ENCODE measurements around the gene SNCB.
A peak's percentile ranks its signal among the peaks of the same experiment; 100 is the strongest.

The SNCB gene

DNA sequence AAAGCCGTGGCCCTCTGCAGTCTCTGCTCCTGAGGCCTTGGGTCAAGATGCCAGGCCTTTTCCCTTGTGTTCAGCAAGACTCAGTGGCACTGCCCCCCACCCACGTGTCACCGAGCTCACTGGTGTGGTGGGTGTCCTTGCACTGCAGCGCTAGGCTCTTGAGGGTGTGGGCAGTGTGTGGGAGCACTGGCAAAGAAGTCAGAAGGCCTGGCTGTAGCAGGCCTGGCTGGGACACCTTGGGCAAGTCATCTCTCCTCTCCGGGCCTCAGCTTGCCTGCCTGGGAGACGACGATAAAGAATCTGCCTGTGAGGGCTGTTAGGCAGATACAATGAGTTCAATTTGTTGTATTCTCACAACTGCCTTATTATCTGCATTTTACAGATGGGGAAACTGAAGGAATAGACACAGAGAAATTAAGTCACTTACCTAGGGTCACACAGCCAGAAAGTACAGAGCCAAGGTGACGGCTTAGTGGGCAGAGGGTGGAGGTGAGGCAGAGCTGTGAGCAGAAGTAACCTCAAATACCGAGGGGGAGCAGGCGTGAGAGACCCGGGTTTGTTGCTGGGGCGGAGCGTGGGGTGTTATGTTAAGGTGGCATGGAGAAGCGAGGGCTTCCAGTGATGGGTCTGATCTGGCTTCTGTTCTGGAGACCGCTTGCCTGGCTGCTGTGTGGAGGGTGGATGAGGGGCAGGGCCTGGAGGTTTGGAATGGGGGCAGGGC, 18.3 kb upstream of the SNCB start:
- TF ChIP-seq FOXM1 (IDR thresholded peaks at IDR 0.05; ENCODE audit: borderline replicate concordance, low read depth) (no peak), TCF12 (IDR thresholded peaks at IDR 0.05; ENCODE audit: low read depth) (no peak), RAD21 (IDR thresholded peaks at IDR 0.05; ENCODE audit: low read depth) (no peak), YY1 (IDR thresholded peaks at IDR 0.05; ENCODE audit: low read depth) (no peak), EGR1 (IDR thresholded peaks at IDR 0.05) (no peak), ZBTB7A (IDR thresholded peaks at IDR 0.05; ENCODE audit: low read depth) (no peak), EP300 (IDR thresholded peaks at IDR 0.05; ENCODE audit: borderline replicate concordance) (no peak), TEAD4 (IDR thresholded peaks at IDR 0.05) (no peak), TAF1 (IDR thresholded peaks at IDR 0.05; ENCODE audit: low read depth) (no peak), NFIC (IDR thresholded peaks at IDR 0.05) (no peak), CEBPB (IDR thresholded peaks at IDR 0.05) (no peak), CREB1 (IDR thresholded peaks at IDR 0.05; ENCODE audit: low read depth) (no peak)
- TF ChIP-seq, protein P1, sequence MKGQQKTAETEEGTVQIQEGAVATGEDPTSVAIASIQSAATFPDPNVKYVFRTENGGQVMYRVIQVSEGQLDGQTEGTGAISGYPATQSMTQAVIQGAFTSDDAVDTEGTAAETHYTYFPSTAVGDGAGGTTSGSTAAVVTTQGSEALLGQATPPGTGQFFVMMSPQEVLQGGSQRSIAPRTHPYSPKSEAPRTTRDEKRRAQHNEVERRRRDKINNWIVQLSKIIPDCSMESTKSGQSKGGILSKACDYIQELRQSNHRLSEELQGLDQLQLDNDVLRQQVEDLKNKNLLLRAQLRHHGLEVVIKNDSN (IDR thresholded peaks at IDR 0.05), result no peak

DNA sequence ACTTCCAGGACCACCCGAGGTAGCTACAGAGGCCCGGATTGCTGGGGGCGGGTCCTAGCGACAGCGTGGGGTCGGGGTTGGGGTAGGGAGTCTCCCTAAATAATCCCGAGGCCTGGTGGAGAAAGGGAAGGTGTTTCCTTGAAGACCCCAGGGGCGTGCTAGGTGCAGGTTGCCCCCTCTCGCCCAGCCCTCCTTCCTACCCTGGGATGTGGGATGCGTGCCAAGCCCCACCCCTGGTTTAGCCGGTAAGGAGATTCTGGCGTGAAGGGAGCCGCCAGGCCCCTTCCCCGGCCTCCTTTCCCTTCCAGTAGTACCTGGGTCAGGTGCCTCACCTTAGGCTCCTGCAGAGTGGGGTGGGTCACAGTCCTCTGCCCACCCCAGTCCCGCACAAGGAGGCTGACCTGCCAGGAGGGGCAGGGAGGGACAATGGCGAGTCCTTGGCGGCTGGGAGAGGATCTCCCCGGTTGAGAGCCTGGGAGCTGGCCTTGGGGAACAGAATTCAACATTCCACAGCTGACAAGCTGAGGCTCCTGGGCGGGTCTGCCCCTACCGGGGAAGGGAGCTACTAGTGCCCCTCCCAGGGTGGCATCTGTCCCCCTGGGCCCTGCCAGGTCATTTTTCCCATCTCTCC, 17.6 kb upstream of the SNCB start:
- no peak for TF ChIP-seq TCF12 (IDR thresholded peaks at IDR 0.05; ENCODE audit: low read depth)
- TF ChIP-seq, protein P1 (IDR thresholded peaks at IDR 0.05), result 0 out of 2 replicates have a peak, but pooled peaks have one; percentile 44
- no peak for TF ChIP-seq YY1 (IDR thresholded peaks at IDR 0.05; ENCODE audit: low read depth)
- peak; percentile 71 for TF ChIP-seq NFIC (IDR thresholded peaks at IDR 0.05)

DNA sequence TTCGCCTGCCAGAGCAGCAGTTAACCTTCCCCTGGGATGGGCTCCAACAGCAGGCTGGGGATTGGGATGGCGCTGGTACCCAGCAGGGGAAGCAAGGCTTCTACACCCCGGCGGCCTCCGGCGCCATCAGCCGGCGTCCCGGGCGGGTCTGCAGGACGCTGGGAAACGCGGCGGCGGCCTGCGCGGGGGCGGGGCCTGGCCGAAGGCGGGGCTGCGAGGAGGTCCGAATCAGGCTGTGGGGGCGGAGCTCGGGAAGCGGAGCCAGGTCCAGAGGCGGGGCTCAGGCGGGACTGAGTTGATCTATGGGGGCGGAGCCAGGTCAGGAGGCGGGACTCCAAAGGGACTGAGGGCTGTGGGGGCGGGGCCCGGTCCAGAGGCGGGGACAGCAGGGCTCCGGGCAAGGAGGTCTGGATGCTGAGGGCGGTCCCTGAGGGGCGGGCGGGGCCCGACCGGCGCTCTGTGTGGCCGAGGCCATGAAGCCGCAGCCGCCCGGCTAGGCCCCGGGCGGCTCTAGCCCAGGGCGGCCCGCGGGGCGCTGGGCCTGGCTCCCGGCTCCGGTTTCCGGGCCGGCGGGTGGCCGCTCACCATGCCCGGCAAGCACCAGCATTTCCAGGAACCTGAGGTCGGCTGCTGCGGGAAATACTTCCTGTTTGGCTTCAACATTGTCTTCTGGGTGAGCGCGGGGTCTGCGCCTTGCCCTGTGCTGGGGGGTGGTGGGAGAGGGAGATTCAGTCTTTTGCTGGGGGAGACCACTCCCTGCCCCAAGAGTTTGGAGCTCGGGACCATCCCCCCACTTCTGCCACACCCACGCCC, 16.9 kb upstream of the SNCB start, which contains the start of gene TSPAN17:
TSPAN17 (plus strand) TSS at position 455 of the 813 bp plus-strand sequence; CDS start at position 587, 132 bp downstream.
- TF ChIP-seq EGR1 (IDR thresholded peaks at IDR 0.05) (peak; percentile 64; the same call in 1 of the 2 replicates), RAD21 (IDR thresholded peaks at IDR 0.05; ENCODE audit: low read depth) (peak; percentile 28; the same call in 1 of the 2 replicates), ZBTB7A (IDR thresholded peaks at IDR 0.05; ENCODE audit: low read depth) (peak; percentile 76; the same call in 1 of the 2 replicates), TAF1 (IDR thresholded peaks at IDR 0.05; ENCODE audit: low read depth) (peak; percentile 84), CREB1 (IDR thresholded peaks at IDR 0.05; ENCODE audit: low read depth) (no peak), YY1 (IDR thresholded peaks at IDR 0.05; ENCODE audit: low read depth) (peak; percentile 86), TEAD4 (IDR thresholded peaks at IDR 0.05) (no peak), TCF12 (IDR thresholded peaks at IDR 0.05; ENCODE audit: low read depth) (no peak; the same call in 1 of the 2 replicates)
- TF ChIP-seq, protein P2, sequence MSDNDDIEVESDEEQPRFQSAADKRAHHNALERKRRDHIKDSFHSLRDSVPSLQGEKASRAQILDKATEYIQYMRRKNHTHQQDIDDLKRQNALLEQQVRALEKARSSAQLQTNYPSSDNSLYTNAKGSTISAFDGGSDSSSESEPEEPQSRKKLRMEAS (IDR thresholded peaks at IDR 0.05), result peak; percentile 52

DNA sequence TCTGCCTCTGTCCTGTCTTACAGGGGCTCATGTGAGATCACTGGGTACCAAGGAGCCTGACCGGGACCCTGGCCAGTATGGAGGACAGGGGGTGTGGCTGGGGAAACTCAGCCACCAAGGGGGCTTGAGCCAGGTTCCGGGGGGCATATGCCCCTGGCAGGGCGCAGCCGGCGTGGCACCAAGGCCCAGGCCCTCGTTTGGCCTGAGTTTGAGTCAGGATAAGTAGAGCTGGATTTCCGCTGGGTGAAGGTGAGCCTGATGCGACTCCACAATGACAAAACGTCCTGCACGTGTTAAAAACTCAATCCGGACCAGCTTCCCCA, 16.3 kb upstream of the SNCB start:
- no peak for TF ChIP-seq ZBTB7A (IDR thresholded peaks at IDR 0.05; ENCODE audit: low read depth)
- no peak for TF ChIP-seq TEAD4 (IDR thresholded peaks at IDR 0.05)
- TF ChIP-seq FOXM1 (IDR thresholded peaks at IDR 0.05; ENCODE audit: borderline replicate concordance, low read depth), result no peak
- no peak for TF ChIP-seq TCF12 (IDR thresholded peaks at IDR 0.05; ENCODE audit: low read depth)

DNA sequence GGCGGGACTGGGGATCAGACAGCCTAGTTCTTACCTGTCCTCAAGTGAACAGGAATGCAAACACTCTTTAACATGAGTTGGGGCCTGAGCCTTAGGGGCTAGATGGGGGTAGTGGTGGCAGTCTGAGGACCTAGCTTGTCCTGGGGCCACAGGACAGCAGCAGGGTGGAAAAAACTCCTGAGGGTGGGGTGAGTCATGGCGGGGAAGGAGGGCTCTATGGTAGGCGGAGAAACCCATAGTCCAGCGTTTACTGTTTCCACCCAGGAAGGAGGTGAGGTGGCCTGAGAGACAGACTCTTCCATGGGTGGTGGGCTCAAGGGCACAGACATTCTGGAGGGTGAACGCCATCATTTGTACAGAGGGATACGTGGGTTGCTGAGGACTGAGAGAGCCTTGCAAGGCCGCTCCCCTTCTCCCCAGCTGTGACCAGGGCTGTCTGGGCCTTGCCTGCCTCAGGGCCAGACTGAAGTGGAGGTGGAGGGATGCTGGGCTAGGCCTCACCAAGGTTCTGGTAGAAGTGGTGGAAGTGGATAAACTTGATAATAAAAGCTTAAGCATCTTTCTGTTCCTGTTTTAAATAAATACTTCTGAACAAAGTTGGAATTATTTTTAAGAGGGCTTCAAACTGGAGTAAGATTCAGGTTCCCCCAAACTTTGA, 15.8 kb upstream of the SNCB start:
- TF ChIP-seq EP300 (IDR thresholded peaks at IDR 0.05; ENCODE audit: borderline replicate concordance), result no peak
- TF ChIP-seq TAF1 (IDR thresholded peaks at IDR 0.05; ENCODE audit: low read depth), result no peak
- TF ChIP-seq, protein P3, sequence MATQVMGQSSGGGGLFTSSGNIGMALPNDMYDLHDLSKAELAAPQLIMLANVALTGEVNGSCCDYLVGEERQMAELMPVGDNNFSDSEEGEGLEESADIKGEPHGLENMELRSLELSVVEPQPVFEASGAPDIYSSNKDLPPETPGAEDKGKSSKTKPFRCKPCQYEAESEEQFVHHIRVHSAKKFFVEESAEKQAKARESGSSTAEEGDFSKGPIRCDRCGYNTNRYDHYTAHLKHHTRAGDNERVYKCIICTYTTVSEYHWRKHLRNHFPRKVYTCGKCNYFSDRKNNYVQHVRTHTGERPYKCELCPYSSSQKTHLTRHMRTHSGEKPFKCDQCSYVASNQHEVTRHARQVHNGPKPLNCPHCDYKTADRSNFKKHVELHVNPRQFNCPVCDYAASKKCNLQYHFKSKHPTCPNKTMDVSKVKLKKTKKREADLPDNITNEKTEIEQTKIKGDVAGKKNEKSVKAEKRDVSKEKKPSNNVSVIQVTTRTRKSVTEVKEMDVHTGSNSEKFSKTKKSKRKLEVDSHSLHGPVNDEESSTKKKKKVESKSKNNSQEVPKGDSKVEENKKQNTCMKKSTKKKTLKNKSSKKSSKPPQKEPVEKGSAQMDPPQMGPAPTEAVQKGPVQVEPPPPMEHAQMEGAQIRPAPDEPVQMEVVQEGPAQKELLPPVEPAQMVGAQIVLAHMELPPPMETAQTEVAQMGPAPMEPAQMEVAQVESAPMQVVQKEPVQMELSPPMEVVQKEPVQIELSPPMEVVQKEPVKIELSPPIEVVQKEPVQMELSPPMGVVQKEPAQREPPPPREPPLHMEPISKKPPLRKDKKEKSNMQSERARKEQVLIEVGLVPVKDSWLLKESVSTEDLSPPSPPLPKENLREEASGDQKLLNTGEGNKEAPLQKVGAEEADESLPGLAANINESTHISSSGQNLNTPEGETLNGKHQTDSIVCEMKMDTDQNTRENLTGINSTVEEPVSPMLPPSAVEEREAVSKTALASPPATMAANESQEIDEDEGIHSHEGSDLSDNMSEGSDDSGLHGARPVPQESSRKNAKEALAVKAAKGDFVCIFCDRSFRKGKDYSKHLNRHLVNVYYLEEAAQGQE (IDR thresholded peaks at IDR 0.05; ENCODE audit: low read depth), result no peak
- TF ChIP-seq NFIC (IDR thresholded peaks at IDR 0.05), result no peak
- TF ChIP-seq, protein P1 (IDR thresholded peaks at IDR 0.05), result no peak
- no peak for TF ChIP-seq CEBPB (IDR thresholded peaks at IDR 0.05)
- TF ChIP-seq FOXM1 (IDR thresholded peaks at IDR 0.05; ENCODE audit: borderline replicate concordance, low read depth), result no peak
- TF ChIP-seq, protein P2 (IDR thresholded peaks at IDR 0.05), result no peak
- TF ChIP-seq CREB1 (IDR thresholded peaks at IDR 0.05; ENCODE audit: low read depth), result no peak
- TF ChIP-seq RAD21 (IDR thresholded peaks at IDR 0.05; ENCODE audit: low read depth), result no peak
